A549 (cell line): ENCODE measurements around the gene PNPLA3.

Experiments used
- CBX2 ChIP-seq: fragments of 200-600 bp; sonication (generic); IDR thresholded peaks from 2 replicates; pipeline ENCODE4 v1.6.1; 2016; ENCODE audit warnings: low read depth, mild to moderate bottlenecking, borderline replicate concordance
- CEBPB ChIP-seq, 2 experiments: fragments of >200 bp in 1 of 2; sonication (Bioruptor Twin) in 1 of 2; formaldehyde crosslinking in 1 of 2; IDR thresholded peaks; 2 replicates each; pipeline ENCODE4 v1.6.1; 2012 to 2016
- CHD4 ChIP-seq: fragments of 200-600 bp; sonication (generic); IDR thresholded peaks from 2 replicates; pipeline ENCODE4 v1.6.1; 2016; ENCODE audit warnings: antibody characterized with exemption, mild to moderate bottlenecking, borderline replicate concordance
- EP300 ChIP-seq, 2 experiments: fragments of >200 bp; sonication (Bioruptor Twin); formaldehyde crosslinking; IDR thresholded peaks; 2 replicates in 1 of 2; 3 replicates in 1 of 2; pipeline ENCODE4 v1.6.1; 2016 to 2017
- HOXB13 ChIP-seq: fragments of 250-450 bp; sonication (Bioruptor Pico); IDR thresholded peaks from 2 replicates; pipeline ENCODE4 v1.5.0; 2020; ENCODE audit warnings: low read depth, mild to moderate bottlenecking, moderate library complexity
- POLR2A ChIP-seq: IDR thresholded peaks from 2 replicates; pipeline ENCODE4 v1.6.1; 2012; ENCODE audit warnings: mild to moderate bottlenecking, low read length
- RAD21 ChIP-seq, 2 experiments: fragments of >200 bp in 1 of 2; sonication (Bioruptor Twin) in 1 of 2; formaldehyde crosslinking in 1 of 2; IDR thresholded peaks in 1 of 2; conservative IDR thresholded peaks in 1 of 2; 2 replicates in 1 of 2; 3 replicates in 1 of 2; pipeline ENCODE4 v1.6.1; 2012 to 2018; ENCODE audit warnings: inconsistent platforms in 1 of 2
- TF ChIP-seq, protein P1 (sequence below): fragments of >200 bp; sonication (Bioruptor Twin); formaldehyde crosslinking; IDR thresholded peaks from 3 replicates; pipeline ENCODE4 v1.5.1; 2016
- TF ChIP-seq, protein P2 (sequence below): IDR thresholded peaks from 2 replicates; pipeline ENCODE4 v1.6.1; 2012

DNA sequence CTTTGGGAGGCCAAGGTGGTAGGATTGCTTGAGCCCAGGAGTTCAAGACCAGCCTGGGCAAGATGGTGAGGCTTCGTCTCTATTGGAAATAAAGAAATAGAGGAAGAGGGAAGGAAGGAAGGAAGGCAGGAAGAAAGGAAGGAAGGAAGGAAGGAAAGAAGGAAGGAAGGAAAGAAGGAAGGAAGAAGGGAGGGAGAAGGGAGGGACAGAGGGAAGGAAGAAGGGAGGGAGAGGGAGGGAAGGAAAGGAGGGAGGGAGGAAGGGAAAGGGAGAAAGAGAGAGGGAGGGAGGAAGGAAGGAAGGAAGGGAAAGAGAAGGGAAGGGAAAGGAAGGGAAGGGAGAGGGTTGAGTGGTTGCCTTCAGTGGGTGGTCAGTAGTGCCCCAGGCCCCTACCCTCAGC, 13.9 kb upstream of the PNPLA3 start:
- TF ChIP-seq, protein P1, sequence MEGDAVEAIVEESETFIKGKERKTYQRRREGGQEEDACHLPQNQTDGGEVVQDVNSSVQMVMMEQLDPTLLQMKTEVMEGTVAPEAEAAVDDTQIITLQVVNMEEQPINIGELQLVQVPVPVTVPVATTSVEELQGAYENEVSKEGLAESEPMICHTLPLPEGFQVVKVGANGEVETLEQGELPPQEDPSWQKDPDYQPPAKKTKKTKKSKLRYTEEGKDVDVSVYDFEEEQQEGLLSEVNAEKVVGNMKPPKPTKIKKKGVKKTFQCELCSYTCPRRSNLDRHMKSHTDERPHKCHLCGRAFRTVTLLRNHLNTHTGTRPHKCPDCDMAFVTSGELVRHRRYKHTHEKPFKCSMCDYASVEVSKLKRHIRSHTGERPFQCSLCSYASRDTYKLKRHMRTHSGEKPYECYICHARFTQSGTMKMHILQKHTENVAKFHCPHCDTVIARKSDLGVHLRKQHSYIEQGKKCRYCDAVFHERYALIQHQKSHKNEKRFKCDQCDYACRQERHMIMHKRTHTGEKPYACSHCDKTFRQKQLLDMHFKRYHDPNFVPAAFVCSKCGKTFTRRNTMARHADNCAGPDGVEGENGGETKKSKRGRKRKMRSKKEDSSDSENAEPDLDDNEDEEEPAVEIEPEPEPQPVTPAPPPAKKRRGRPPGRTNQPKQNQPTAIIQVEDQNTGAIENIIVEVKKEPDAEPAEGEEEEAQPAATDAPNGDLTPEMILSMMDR, result no peak
- TF ChIP-seq, protein P2, sequence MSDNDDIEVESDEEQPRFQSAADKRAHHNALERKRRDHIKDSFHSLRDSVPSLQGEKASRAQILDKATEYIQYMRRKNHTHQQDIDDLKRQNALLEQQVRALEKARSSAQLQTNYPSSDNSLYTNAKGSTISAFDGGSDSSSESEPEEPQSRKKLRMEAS, result no peak
- TF ChIP-seq EP300 (IDR thresholded peaks at IDR 0.05), result no peak
- no peak for TF ChIP-seq RAD21 (conservative IDR thresholded peaks at IDR 0.05 in 1 of 2, IDR thresholded peaks at IDR 0.05 in 1 of 2)
- TF ChIP-seq CEBPB (IDR thresholded peaks at IDR 0.05), result no peak
- no peak for TF ChIP-seq POLR2A
- TF ChIP-seq CHD4, result no peak
- no peak for TF ChIP-seq HOXB13 (CRISPR knock-in tag)
- TF ChIP-seq CBX2, result no peak
